CD14-positive monocyte (primary cell): ENCODE measurements around the gene ACMSD. TPM values are rescaled to one million over a fixed set of nuclear protein-coding genes. Genes with fewer than 3 reads are reported as not detected.

Experiments used
- DNase-seq, 3 donors: peaks; one replicate each; pipeline ENCODE4 v3.0.0-alpha.2; 2011 to 2022
- H2AFZ ChIP-seq: 2 replicates; pipeline ENCODE4 v1.6.0; 2012; ENCODE audit warnings: mild to moderate bottlenecking, low read depth, low read length, inconsistent platforms; ENCODE audit not compliant: insufficient read depth, poor library complexity, severe bottlenecking
- H3K27ac ChIP-seq, 2 donors: 1 replicate in 1 of 2; 2 replicates in 1 of 2; pipeline ENCODE4 v1.5.1; 2012 to 2013; ENCODE audit warnings: low read length in 2 of 2, control low read depth in 1 of 2, inconsistent platforms in 1 of 2, low read depth in 1 of 2, mild to moderate bottlenecking in 1 of 2
- H3K27me3 ChIP-seq, 2 donors: one replicate each; pipeline versions ENCODE4 v1.6.0 to v1.6.1; 2011 to 2013; ENCODE audit warnings: low read length in 2 of 2; ENCODE audit not compliant: control insufficient read depth in 2 of 2, insufficient read depth in 2 of 2
- H3K36me3 ChIP-seq, 2 donors: replicated peaks in 1 of 2; 1 replicate in 1 of 2; 2 replicates in 1 of 2; pipeline versions ENCODE4 v1.5.1 to v1.6.1; 2012 to 2013; ENCODE audit warnings: low read length in 2 of 2, control low read depth in 1 of 2, inconsistent platforms in 1 of 2, mild to moderate bottlenecking in 1 of 2; ENCODE audit not compliant: insufficient read depth in 2 of 2, control insufficient read depth in 1 of 2
- H3K4me1 ChIP-seq, 2 donors: 1 replicate in 1 of 2; 2 replicates in 1 of 2; pipeline versions ENCODE4 v1.5.1 to v1.6.1; 2012 to 2013; ENCODE audit warnings: low read length in 2 of 2, control low read depth in 1 of 2, inconsistent platforms in 1 of 2, mild to moderate bottlenecking in 1 of 2, moderate library complexity in 1 of 2; ENCODE audit not compliant: insufficient read depth in 2 of 2, control insufficient read depth in 1 of 2
- H3K4me2 ChIP-seq: replicated peaks from 2 replicates; pipeline ENCODE3; 2012; ENCODE audit warnings: low read length, moderate library complexity, mild to moderate bottlenecking; ENCODE audit not compliant: poor library complexity, severe bottlenecking; ENCODE audit errors: extremely low read depth
- H3K4me3 ChIP-seq, 3 experiments: fragments of 200-600 bp in 1 of 3; sonication (generic) in 1 of 3; replicated peaks in 1 of 3; 1 replicate in 2 of 3; 2 replicates in 1 of 3; pipeline ENCODE4 v1.5.1; 2011 to 2013; ENCODE audit warnings: low read length in 3 of 3, mild to moderate bottlenecking in 3 of 3, control low read depth in 2 of 3, low read depth in 2 of 3, inconsistent platforms in 1 of 3, moderate library complexity in 1 of 3
- H3K79me2 ChIP-seq: 2 replicates; pipeline ENCODE4 v1.6.0; 2012; ENCODE audit warnings: mild to moderate bottlenecking, control low read depth, inconsistent platforms, low read length, moderate library complexity; ENCODE audit not compliant: insufficient read depth
- H3K9ac ChIP-seq: 2 replicates; pipeline ENCODE4 v1.6.0; 2017; ENCODE audit warnings: low read length, mild to moderate bottlenecking; ENCODE audit not compliant: insufficient read depth, poor library complexity, severe bottlenecking
- H3K9me3 ChIP-seq, 2 donors: replicated peaks in 1 of 2; 1 replicate in 1 of 2; 2 replicates in 1 of 2; pipeline versions ENCODE4 v1.5.1 to v1.6.1; 2012 to 2013; ENCODE audit warnings: low read length in 2 of 2, control low read depth in 1 of 2; ENCODE audit not compliant: control insufficient read depth in 1 of 2, insufficient read depth in 1 of 2
- H4K20me1 ChIP-seq: 2 replicates; pipeline ENCODE4 v1.6.0; 2012; ENCODE audit warnings: mild to moderate bottlenecking, low read length, control low read depth, moderate library complexity; ENCODE audit not compliant: insufficient read depth
- H3K27ac Mint-ChIP-seq, 7 donors: one replicate each; pipeline ENCODE4 v1.8.0; 2020; ENCODE audit warnings: mild to moderate bottlenecking in 7 of 7, mixed read lengths in 7 of 7, moderate library complexity in 6 of 7, inconsistent platforms in 2 of 7
- H3K27me3 Mint-ChIP-seq, 3 donors: one replicate each; pipeline ENCODE4 v1.8.0; 2021 to 2022; ENCODE audit warnings: low read depth in 3 of 3, mild to moderate bottlenecking in 3 of 3, mixed read lengths in 3 of 3, moderate library complexity in 3 of 3, inconsistent platforms in 1 of 3
- H3K36me3 Mint-ChIP-seq, 2 donors: one replicate each; pipeline ENCODE4 v1.8.0; 2020; ENCODE audit warnings: mixed read lengths in 2 of 2, inconsistent platforms in 1 of 2, mild to moderate bottlenecking in 1 of 2
- H3K4me1 Mint-ChIP-seq: one replicate; pipeline ENCODE4 v1.8.0; 2020; ENCODE audit warnings: mild to moderate bottlenecking, mixed read lengths
- H3K4me3 Mint-ChIP-seq, 2 donors: one replicate each; pipeline ENCODE4 v1.8.0; 2020; ENCODE audit warnings: mild to moderate bottlenecking in 2 of 2, mixed read lengths in 2 of 2, moderate library complexity in 1 of 2
- H3K9me3 Mint-ChIP-seq, 7 donors: one replicate each; pipeline ENCODE4 v1.8.0; 2020 to 2022; ENCODE audit warnings: mixed read lengths in 7 of 7, mild to moderate bottlenecking in 6 of 7, moderate library complexity in 6 of 7, inconsistent platforms in 2 of 7
- WGBS: methylation state at CpG from one replicate; pipeline ENCODE4 v1.1.5; 2013; ENCODE audit warnings: missing lambda C conversion rate; ENCODE audit not compliant: insufficient coverage; 5-methylcytosine and 5-hydroxymethylcytosine counted together
- intact Hi-C, 2 donors: fragments of 100-400 bp; cut with micrococcal nuclease; formaldehyde crosslinking; loops; one replicate each; pipeline versions ENCODE4 v1.15.0 to v1.15.1; 2023
- polyA plus RNA-seq, 3 donors: library from polyadenylated mRNA; depleted of rRNA in 1 of 3; unstranded in 2 of 3; stranded (reverse) in 1 of 3; fragments of 300-500 nt in 2 of 3; fragments of >200 nt in 1 of 3; fragmentation: Illumina TruSeq in 2 of 3; gene quantifications; 1 replicate in 2 of 3; 2 replicates in 1 of 3; pipeline ENCODE4 v1.2.3, GENCODE V29; 2012 to 2021
- TF ChIP-seq, protein P1 (sequence below): fragments of 200-600 bp; IDR thresholded peaks from one replicate; pipeline ENCODE4 v1.8.0; 2022; ENCODE audit warnings: antibody characterized with exemption, mild to moderate bottlenecking

ACMSD gene
- polyA plus RNA-seq, 3 donors = not detected

- H3K9me3 ChIP-seq = no peaks in the 10 kb centered on the region
- no peak overlapping the region for H3K9ac ChIP-seq
- TF ChIP-seq, protein P1, sequence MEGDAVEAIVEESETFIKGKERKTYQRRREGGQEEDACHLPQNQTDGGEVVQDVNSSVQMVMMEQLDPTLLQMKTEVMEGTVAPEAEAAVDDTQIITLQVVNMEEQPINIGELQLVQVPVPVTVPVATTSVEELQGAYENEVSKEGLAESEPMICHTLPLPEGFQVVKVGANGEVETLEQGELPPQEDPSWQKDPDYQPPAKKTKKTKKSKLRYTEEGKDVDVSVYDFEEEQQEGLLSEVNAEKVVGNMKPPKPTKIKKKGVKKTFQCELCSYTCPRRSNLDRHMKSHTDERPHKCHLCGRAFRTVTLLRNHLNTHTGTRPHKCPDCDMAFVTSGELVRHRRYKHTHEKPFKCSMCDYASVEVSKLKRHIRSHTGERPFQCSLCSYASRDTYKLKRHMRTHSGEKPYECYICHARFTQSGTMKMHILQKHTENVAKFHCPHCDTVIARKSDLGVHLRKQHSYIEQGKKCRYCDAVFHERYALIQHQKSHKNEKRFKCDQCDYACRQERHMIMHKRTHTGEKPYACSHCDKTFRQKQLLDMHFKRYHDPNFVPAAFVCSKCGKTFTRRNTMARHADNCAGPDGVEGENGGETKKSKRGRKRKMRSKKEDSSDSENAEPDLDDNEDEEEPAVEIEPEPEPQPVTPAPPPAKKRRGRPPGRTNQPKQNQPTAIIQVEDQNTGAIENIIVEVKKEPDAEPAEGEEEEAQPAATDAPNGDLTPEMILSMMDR = no peak
- no peaks in the 10 kb centered on the region for H4K20me1 ChIP-seq
- H3K27me3 ChIP-seq = no peaks in the 10 kb centered on the region
- H2AFZ ChIP-seq = no peak overlapping the region
- intact Hi-C loops = loop anchor here (10.0 kb wide), 3 partner anchors 144 to 786 kb away; partner anchors contain the start of gene RAB3GAP1 (in 1 of the 2)
- Mint-ChIP-seq H3K27ac (no peak overlapping the region), H3K36me3 (peaks cover 0 to 2% of the 10 kb centered on the region in 2 donors), H3K4me3 (no peak overlapping the region), H3K9me3 (peaks cover 0 to 16% (median 6%) of the 10 kb centered on the region in 7 donors), H3K4me1 (no peaks in the 10 kb centered on the region), H3K27me3 (peaks cover 0 to 1% (median 0%) of the 10 kb centered on the region in 3 donors)
- no peak overlapping the region for H3K4me3 ChIP-seq
- H3K79me2 ChIP-seq = no peaks in the 10 kb centered on the region
- no peaks in the 10 kb centered on the region for H3K4me1 ChIP-seq
- H3K27ac ChIP-seq = no peak overlapping the region
- no peak overlapping the region for H3K4me2 ChIP-seq
- no peak for DNase-seq
- WGBS = no CpG with 5 or more reads among the region's 2 CpGs
- H3K36me3 ChIP-seq = no peaks in the 10 kb centered on the region
These were observed 72.5 kb downstream of the ACMSD start for GRCh38 chr2:134910763-134911399.

DNA sequence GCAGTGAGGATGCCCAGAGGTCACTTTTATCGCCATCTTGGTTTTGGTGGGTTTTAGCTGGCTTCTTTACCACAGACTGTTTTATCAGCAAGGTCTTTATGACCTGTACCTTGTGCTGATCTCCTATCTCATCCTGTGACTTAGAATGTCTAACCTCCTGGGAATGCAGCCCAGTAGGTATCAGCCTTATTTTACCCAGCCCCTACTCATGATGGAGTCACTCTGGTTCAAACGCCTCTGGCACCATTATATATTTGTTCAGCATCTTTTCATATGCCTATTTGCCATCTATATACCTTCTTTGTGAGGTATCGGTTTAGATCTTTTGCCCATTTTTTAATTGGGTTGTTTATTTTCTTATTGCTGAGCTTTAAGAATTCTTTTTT, 73.0 kb downstream of the ACMSD start:
- Histone ChIP-seq H3K9ac (no peak overlapping the region), H3K27ac (no peak overlapping the region), H3K4me2 (no peak overlapping the region), H3K9me3 (no peaks in the 10 kb centered on the region), H2AFZ (no peak overlapping the region), H3K79me2 (no peaks in the 10 kb centered on the region), H3K36me3 (no peaks in the 10 kb centered on the region), H4K20me1 (no peaks in the 10 kb centered on the region), H3K4me1 (no peaks in the 10 kb centered on the region), H3K4me3 (no peak overlapping the region), H3K27me3 (no peaks in the 10 kb centered on the region)
- no CpG with 5 or more reads among the region's 3 CpGs for WGBS
- intact Hi-C loops = loop anchor here (10.0 kb wide), 3 partner anchors 143 to 787 kb away; partner anchors contain the start of gene RAB3GAP1 (in 1 of the 2)
- Mint-ChIP-seq H3K36me3 (peaks cover 0 to 2% of the 10 kb centered on the region in 2 donors), H3K4me1 (no peaks in the 10 kb centered on the region), H3K4me3 (no peak overlapping the region), H3K27ac (no peak overlapping the region), H3K9me3 (peaks cover 0 to 16% (median 6%) of the 10 kb centered on the region in 7 donors), H3K27me3 (peaks cover 0 to 1% (median 0%) of the 10 kb centered on the region in 3 donors)
- DNase-seq = no peak
- TF ChIP-seq, protein P1 = no peak
